B cell (primary cell): Measurements from ENCODE around the gene FRMPD4. TPM values are rescaled to one million over a fixed set of nuclear protein-coding genes. Genes with fewer than 3 reads are reported as not detected.

Source experiments
- ATAC-seq: fragments of 200-7000 bp; cut with Tn5 transposase; one replicate; pipeline ENCODE4 v1.10.0; 2021; ENCODE audit warnings: low read depth, mild to moderate bottlenecking, moderate number of reproducible peaks, moderate library complexity
- CTCF ChIA-PET: fragments of 350-600 bp; sonication (Branson Sonifier 250); formaldehyde crosslinking; loops from one replicate; lab custom pipeline; 2021; ENCODE audit warnings: antibody characterized with exemption, inconsistent platforms; lab: Charles Lee
- POLR2A ChIA-PET: fragments of 350-600 bp; sonication (Branson Sonifier 250); formaldehyde crosslinking; loops from one replicate; lab custom pipeline; 2021; ENCODE audit warnings: antibody characterized with exemption; lab: Charles Lee
- DNase-seq: peaks from one replicate; pipeline ENCODE4 v3.0.0; 2013
- H2AFZ ChIP-seq: 2 replicates; pipeline ENCODE4 v1.6.1; 2012; ENCODE audit warnings: mild to moderate bottlenecking, low read depth, low read length; ENCODE audit not compliant: insufficient read depth, poor library complexity, severe bottlenecking
- H3K27ac ChIP-seq, 2 donors: 1 replicate in 1 of 2; 2 replicates in 1 of 2; pipeline ENCODE4 v1.5.1; 2012 to 2013; ENCODE audit warnings: low read length in 2 of 2, mild to moderate bottlenecking in 2 of 2, moderate library complexity in 1 of 2
- H3K27me3 ChIP-seq, 4 experiments: fragments of 200-600 bp in 1 of 4; sonication (generic) in 1 of 4; replicated peaks in 1 of 4; 1 replicate in 2 of 4; 2 replicates in 2 of 4; pipeline versions ENCODE4 v1.6.1 to v1.7.0; 2013 to 2016; ENCODE audit warnings: low read length in 3 of 4, mild to moderate bottlenecking in 2 of 4, mixed read lengths in 1 of 4, moderate library complexity in 1 of 4; ENCODE audit not compliant: insufficient read depth in 4 of 4, control insufficient read depth in 3 of 4; ENCODE audit errors: control extremely low read depth in 1 of 4
- H3K36me3 ChIP-seq, 2 experiments: replicated peaks in 1 of 2; 1 replicate in 1 of 2; 2 replicates in 1 of 2; pipeline versions ENCODE4 v1.6.1 to v1.7.1; 2013; ENCODE audit warnings: low read length in 1 of 2; ENCODE audit not compliant: insufficient read depth in 2 of 2, control insufficient read depth in 1 of 2; ENCODE audit errors: control extremely low read depth in 1 of 2, extremely low read depth in 1 of 2
- H3K4me1 ChIP-seq, 2 donors: fragments of 200-600 bp in 1 of 2; sonication (generic) in 1 of 2; 1 replicate in 1 of 2; 2 replicates in 1 of 2; pipeline versions ENCODE4 v1.5.1 to v1.6.1; 2013 to 2017; ENCODE audit warnings: low read length in 2 of 2; ENCODE audit not compliant: control insufficient read depth in 2 of 2, insufficient read depth in 2 of 2
- H3K4me2 ChIP-seq: replicated peaks from 2 replicates; pipeline ENCODE3; 2012; ENCODE audit warnings: mild to moderate bottlenecking, low read depth, low read length; ENCODE audit not compliant: poor library complexity, severe bottlenecking
- H3K4me3 ChIP-seq, 5 experiments: fragments of 200-600 bp in 1 of 5; sonication (generic) in 1 of 5; 1 replicate in 3 of 5; 2 replicates in 2 of 5; pipeline versions ENCODE4 v1.5.1 to v1.7.0; 2011 to 2016; ENCODE audit warnings: low read length in 4 of 5, mild to moderate bottlenecking in 4 of 5, low read depth in 2 of 5, control low read depth in 1 of 5, moderate library complexity in 1 of 5; ENCODE audit not compliant: insufficient read depth in 1 of 5; ENCODE audit errors: control extremely low read depth in 1 of 5, extremely low read depth in 1 of 5
- H3K79me2 ChIP-seq: fragments of 200-600 bp; sonication (generic); one replicate; pipeline ENCODE4 v1.6.0; 2016; ENCODE audit warnings: low read length; ENCODE audit not compliant: control insufficient read depth, insufficient read depth
- H3K9ac ChIP-seq: fragments of 200-600 bp; sonication (generic); 2 replicates; pipeline ENCODE4 v1.6.1; 2017; ENCODE audit warnings: mild to moderate bottlenecking, low read length, moderate library complexity
- H3K9me3 ChIP-seq, 3 donors: one replicate each; pipeline versions ENCODE4 v1.6.1 to v1.7.1; 2013; ENCODE audit warnings: low read length in 2 of 3; ENCODE audit not compliant: control insufficient read depth in 2 of 3, insufficient read depth in 1 of 3; ENCODE audit errors: control extremely low read depth in 1 of 3
- H4K20me1 ChIP-seq: 2 replicates; pipeline ENCODE4 v1.6.0; 2012; ENCODE audit warnings: mild to moderate bottlenecking, low read length; ENCODE audit not compliant: insufficient read depth, control insufficient read depth, poor library complexity, severe bottlenecking
- H3K27ac Mint-ChIP-seq: one replicate; pipeline ENCODE4 v1.8.0; 2021; ENCODE audit warnings: mixed read lengths
- H3K27me3 Mint-ChIP-seq: one replicate; pipeline ENCODE4 v1.8.0; 2021; ENCODE audit warnings: mixed read lengths
- H3K4me1 Mint-ChIP-seq: one replicate; pipeline ENCODE4 v1.8.0; 2021; ENCODE audit warnings: mixed read lengths
- H3K4me3 Mint-ChIP-seq: one replicate; pipeline ENCODE4 v1.8.0; 2021; ENCODE audit warnings: mixed read lengths
- H3K9me3 Mint-ChIP-seq: one replicate; pipeline ENCODE4 v1.8.0; 2022; ENCODE audit warnings: mixed read lengths; ENCODE audit not compliant: insufficient read depth
- CTCF ChIP-seq: fragments of 200-600 bp; IDR thresholded peaks from one replicate; pipeline ENCODE4 v1.8.0; 2022; ENCODE audit warnings: antibody characterized with exemption, mild to moderate bottlenecking
- EZH2 ChIP-seq: IDR thresholded peaks from 2 replicates; pipeline ENCODE4 v1.6.1; 2012; ENCODE audit warnings: borderline replicate concordance, low read depth, mild to moderate bottlenecking, moderate library complexity, low read length; ENCODE audit not compliant: insufficient read depth, poor library complexity, severe bottlenecking
- WGBS: methylation state at CpG from one replicate; pipeline ENCODE4 v1.1.5; 2013; ENCODE audit warnings: missing lambda C conversion rate; ENCODE audit not compliant: insufficient coverage; 5-methylcytosine and 5-hydroxymethylcytosine counted together
- intact Hi-C: fragments of 100-400 bp; cut with micrococcal nuclease; formaldehyde crosslinking; loops from one replicate; pipeline ENCODE4 v1.10.0; 2022
- polyA plus RNA-seq: library from polyadenylated mRNA; depleted of rRNA; stranded (reverse); fragments of >200 nt; gene quantifications from 2 replicates; pipeline ENCODE4 v1.2.3, GENCODE V29; 2012
- total RNA-seq, 2 donors: library from RNA; stranded (reverse); fragments of 120-200 nt in 1 of 2; gene quantifications; 1 replicate in 1 of 2; 2 replicates in 1 of 2; pipeline versions ENCODE4 v1.2.3 to v1.2.4, GENCODE V29; 2013 to 2022

Gene FRMPD4
- total and polyA plus RNA-seq, 2 donors (not counting 1 experiment from before 2014, with no cell fraction given), result not detected

GRCh38 chrX:12263211-12263610, 124.9 kb downstream of the FRMPD4 start:
- Histone ChIP-seq H3K79me2 (no peaks in the 10 kb centered on the region), H2AFZ (no peak overlapping the region), H4K20me1 (no peaks in the 10 kb centered on the region), H3K36me3 (no peaks in the 10 kb centered on the region), H3K4me3 (no peak overlapping the region), H3K4me1 (no peaks in the 10 kb centered on the region), H3K9me3 (no peaks in the 10 kb centered on the region), H3K9ac (no peak overlapping the region), H3K4me2 (no peak overlapping the region), H3K27ac (no peak overlapping the region), H3K27me3 (no peaks in the 10 kb centered on the region)
- DNase-seq (no peak), ATAC-seq (no peak)
- H3K27ac Mint-ChIP-seq, result no peak overlapping the region
- TF ChIP-seq CTCF (no peak), EZH2 (no peak)
- H3K27me3 Mint-ChIP-seq, result peaks cover 5% of the 10 kb centered on the region
- ChIA-PET POLR2A (no interaction called here), CTCF (no interaction called here)
- intact Hi-C loops, result no loop called here
- H3K4me3 Mint-ChIP-seq, result no peak overlapping the region
- no CpG with 5 or more reads among the region's 1 CpG for WGBS
- no peaks in the 10 kb centered on the region for H3K9me3 Mint-ChIP-seq
- no peaks in the 10 kb centered on the region for H3K4me1 Mint-ChIP-seq

- ATAC-seq, result no peak
- Histone ChIP-seq H4K20me1 (no peaks in the 10 kb centered on the region), H3K9ac (no peak overlapping the region), H3K27me3 (no peaks in the 10 kb centered on the region), H3K4me3 (no peak overlapping the region), H3K4me2 (no peak overlapping the region), H3K27ac (no peak overlapping the region), H3K4me1 (no peaks in the 10 kb centered on the region), H2AFZ (no peak overlapping the region), H3K9me3 (no peaks in the 10 kb centered on the region), H3K79me2 (no peaks in the 10 kb centered on the region), H3K36me3 (no peaks in the 10 kb centered on the region)
- Mint-ChIP-seq H3K27me3 (peaks cover 3% of the 10 kb centered on the region), H3K9me3 (no peaks in the 10 kb centered on the region), H3K4me1 (no peaks in the 10 kb centered on the region), H3K27ac (no peak overlapping the region), H3K4me3 (no peak overlapping the region)
- ChIA-PET POLR2A (no interaction called here), CTCF (no interaction called here)
- intact Hi-C loops, result no loop called here
- TF ChIP-seq CTCF, result no peak
- TF ChIP-seq EZH2, result no peak
- WGBS, result no CpG with 5 or more reads among the region's 2 CpGs
- no peak for DNase-seq
Measured at GRCh38 chrX:12269484-12269883, 131.2 kb downstream of the FRMPD4 start.
